ENCODE results near the gene WDR45B.

- no peak for TF ChIP-seq GATA2 (IDR thresholded peaks at IDR 0.05; ENCODE audit: low read depth, low read length)
- TF ChIP-seq GATA3 (IDR thresholded peaks at IDR 0.05; ENCODE audit: low read depth, low read length): no peak
Observed at GRCh38 chr17:82663381-82664275, 15.4 kb upstream of the WDR45B start.
